ENCODE data around the gene MAEA. TPM values are rescaled to one million over a fixed set of nuclear protein-coding genes. Genes with fewer than 3 reads are reported as not detected.

Gene MAEA
- polyA plus RNA-seq, 2 of the 4 experiments (the other 2 are of a cell fraction) = 46.1 to 58.4 TPM

DNA sequence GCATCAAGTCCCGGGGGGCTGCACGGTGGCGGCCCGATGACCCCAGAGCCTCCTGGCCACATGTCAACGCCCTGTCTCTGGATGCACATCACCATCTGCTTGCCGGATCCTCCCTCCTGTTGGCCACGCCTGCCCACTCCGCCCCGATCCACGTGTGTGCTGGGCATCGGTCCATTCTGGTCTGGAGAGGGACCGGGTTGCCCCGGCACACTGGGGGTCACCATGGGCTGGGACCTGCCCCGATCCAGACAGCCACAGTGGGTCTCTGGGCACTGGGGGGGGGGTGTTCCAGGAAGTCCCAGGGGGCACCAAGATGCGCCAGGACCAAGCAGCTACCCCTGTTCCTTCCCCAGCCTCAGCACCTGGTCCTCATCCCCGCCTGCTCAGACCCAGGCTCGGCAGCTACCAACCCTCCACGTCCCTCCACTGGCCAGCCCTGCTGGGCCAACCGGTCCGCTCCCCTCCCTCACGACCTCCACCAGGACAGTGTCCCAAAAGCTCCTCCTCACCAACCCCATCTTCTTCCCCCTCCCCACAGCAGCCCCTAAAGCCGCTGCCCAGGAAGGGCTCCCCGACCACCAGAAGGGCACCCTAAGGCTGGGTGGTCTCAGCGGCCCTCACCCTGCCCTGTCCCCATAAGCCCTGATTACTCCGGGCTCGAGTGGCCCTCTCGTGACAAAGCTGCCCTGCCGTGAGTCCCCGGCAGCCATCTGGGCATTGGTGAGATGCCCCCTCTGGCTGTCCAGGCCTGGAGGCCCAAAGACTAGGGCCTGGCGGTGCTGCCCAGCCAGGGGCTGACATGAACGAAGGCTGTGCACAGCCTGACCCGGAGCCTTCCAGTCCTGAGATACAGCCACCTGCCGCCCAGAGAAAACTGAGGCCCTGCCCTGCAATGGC is 45.4 kb upstream of the MAEA start:
- ChIA-PET POLR2A (no interaction called here), CTCF (interaction anchor here (0.7 to 2.3 kb wide), 3 partner anchors 10 to 385 kb away, joined by 3 to 7 read pairs (median 4); no protein-coding TSS in a partner anchor)
- Histone ChIP-seq H3K4me3 (no peak overlapping the region), H3K9me3 (no peaks in the 10 kb centered on the region), H3K4me1 (peaks cover 12% of the 10 kb centered on the region), H3K4me2 (no peak overlapping the region), H3K27ac (no peak overlapping the region)
- WGBS (ENCODE audit: missing lambda C conversion rate) = 80% methylated on average over 8 of the region's 33 CpGs
- no peak for DNase-seq (ENCODE audit: low read depth in 1 of 2, low spot score in 1 of 2)
- ATAC-seq = no peak
- FAIRE-seq = no peak
- no peak for TF ChIP-seq ZC3H11A (IDR thresholded peaks at IDR 0.05)
- TF ChIP-seq TFCP2L1 (CRISPR knock-in tag; IDR thresholded peaks at IDR 0.05) = no peak
- TF ChIP-seq, protein P1, sequence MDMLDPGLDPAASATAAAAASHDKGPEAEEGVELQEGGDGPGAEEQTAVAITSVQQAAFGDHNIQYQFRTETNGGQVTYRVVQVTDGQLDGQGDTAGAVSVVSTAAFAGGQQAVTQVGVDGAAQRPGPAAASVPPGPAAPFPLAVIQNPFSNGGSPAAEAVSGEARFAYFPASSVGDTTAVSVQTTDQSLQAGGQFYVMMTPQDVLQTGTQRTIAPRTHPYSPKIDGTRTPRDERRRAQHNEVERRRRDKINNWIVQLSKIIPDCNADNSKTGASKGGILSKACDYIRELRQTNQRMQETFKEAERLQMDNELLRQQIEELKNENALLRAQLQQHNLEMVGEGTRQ (IDR thresholded peaks at IDR 0.05) = no peak
- TF ChIP-seq, protein P2, sequence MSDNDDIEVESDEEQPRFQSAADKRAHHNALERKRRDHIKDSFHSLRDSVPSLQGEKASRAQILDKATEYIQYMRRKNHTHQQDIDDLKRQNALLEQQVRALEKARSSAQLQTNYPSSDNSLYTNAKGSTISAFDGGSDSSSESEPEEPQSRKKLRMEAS (IDR thresholded peaks at IDR 0.05) = no peak

DNA sequence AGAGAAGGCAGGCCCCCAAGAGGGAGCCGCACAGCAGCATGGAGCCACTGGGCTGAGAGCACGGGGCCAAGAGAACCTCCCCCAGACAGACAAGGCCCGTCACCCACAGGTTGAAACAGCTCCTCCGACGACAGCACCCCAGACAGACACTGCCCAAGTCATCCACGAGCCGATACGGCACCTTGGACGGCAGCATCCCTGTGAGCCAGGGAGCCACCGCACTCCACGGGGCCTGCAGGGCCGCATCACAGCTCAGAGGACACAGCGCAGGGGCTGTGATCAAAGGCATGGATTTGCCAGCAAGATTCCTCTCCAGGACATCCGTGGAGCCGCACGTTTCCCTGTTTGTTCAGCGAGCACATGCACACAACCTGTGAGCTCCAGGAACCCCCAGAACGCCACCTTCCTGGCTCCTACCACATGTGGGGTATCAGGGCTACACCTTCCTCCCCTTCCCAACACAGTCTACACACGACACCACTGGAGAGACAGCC is 44.7 kb upstream of the MAEA start:
- Histone ChIP-seq H3K4me1 (peaks cover 15% of the 10 kb centered on the region), H3K9me3 (peaks cover 3% of the 10 kb centered on the region), H3K4me3 (no peak overlapping the region), H3K4me2 (no peak overlapping the region), H3K27ac (no peak overlapping the region)
- POLR2A ChIA-PET = no interaction called here
- ATAC-seq (no peak), DNase-seq (ENCODE audit: low read depth in 1 of 2, low spot score in 1 of 2) (no peak), FAIRE-seq (no peak)
- CTCF ChIA-PET = interaction anchor here (0.7 to 2.3 kb wide), 2 partner anchors 11 to 106 kb away, joined by 3 to 7 read pairs; no protein-coding TSS in a partner anchor
- no peak for TF ChIP-seq HOXB5 (CRISPR knock-in tag; IDR thresholded peaks at IDR 0.05)
- TF ChIP-seq SREBF2 (IDR thresholded peaks at IDR 0.05) = no peak
- TF ChIP-seq, protein P3, sequence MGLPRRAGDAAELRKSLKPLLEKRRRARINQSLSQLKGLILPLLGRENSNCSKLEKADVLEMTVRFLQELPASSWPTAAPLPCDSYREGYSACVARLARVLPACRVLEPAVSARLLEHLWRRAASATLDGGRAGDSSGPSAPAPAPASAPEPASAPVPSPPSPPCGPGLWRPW (IDR thresholded peaks at IDR 0.05) = no peak
- TF ChIP-seq MAFK (IDR thresholded peaks at IDR 0.05; ENCODE audit: partially characterized antibody) = no peak
- no peak for TF ChIP-seq TP53 (CRISPR knock-in tag; IDR thresholded peaks at IDR 0.05)
- no peak for TF ChIP-seq CBX2 (IDR thresholded peaks at IDR 0.05; ENCODE audit: borderline replicate concordance, low read depth)
- TF ChIP-seq CHD2 (IDR thresholded peaks at IDR 0.05; ENCODE audit: low read length, partially characterized antibody) = no peak
- no peak for TF ChIP-seq PHF8 (IDR thresholded peaks at IDR 0.05; ENCODE audit: borderline replicate concordance, low read depth)
- no peak for TF ChIP-seq KDM5A (IDR thresholded peaks at IDR 0.05)
- no peak for TF ChIP-seq EHF (CRISPR knock-in tag; IDR thresholded peaks at IDR 0.05)
- TF ChIP-seq, protein P1 (IDR thresholded peaks at IDR 0.05) = no peak
- no peak for TF ChIP-seq JUN (IDR thresholded peaks at IDR 0.05)
- TF ChIP-seq HOXA7 (CRISPR knock-in tag; IDR thresholded peaks at IDR 0.05) = no peak
- no peak for TF ChIP-seq POLR2A (IDR thresholded peaks at IDR 0.05; ENCODE audit: low read length)
- no peak for TF ChIP-seq NR3C1 (IDR thresholded peaks at IDR 0.05)
- TF ChIP-seq CEBPB (IDR thresholded peaks at IDR 0.05) = no peak
- TF ChIP-seq EHMT2 (IDR thresholded peaks at IDR 0.05; ENCODE audit: low read depth) = no peak
- TF ChIP-seq RAD21 (conservative IDR thresholded peaks at IDR 0.05 in 1 of 2, IDR thresholded peaks at IDR 0.05 in 1 of 2) = no peak
- TF ChIP-seq, protein P2 (IDR thresholded peaks at IDR 0.05) = no peak
- TF ChIP-seq ZC3H11A (IDR thresholded peaks at IDR 0.05) = no peak
- 91% methylated on average over 10 of the region's 19 CpGs for WGBS (ENCODE audit: missing lambda C conversion rate)

All from A549 (cell line).